ENCODE measurements around the gene RINL.
"Not testable (repeated sequence)": the region's sequence is repeated elsewhere in the genome, so short reads cannot be mapped to it uniquely, and the experiment has no call there.

Gene RINL

GRCh38 chr19:38831142-38831605, 46.9 kb downstream of the RINL start:
- peak; percentile 20 for DNase-seq

GRCh38 chr19:38830039-38830733, 47.9 kb downstream of the RINL start:
- no peak for DNase-seq

- not testable (repeated sequence) for DNase-seq
Measured at GRCh38 chr19:38829203-38829602, 48.9 kb downstream of the RINL start.

DNA sequence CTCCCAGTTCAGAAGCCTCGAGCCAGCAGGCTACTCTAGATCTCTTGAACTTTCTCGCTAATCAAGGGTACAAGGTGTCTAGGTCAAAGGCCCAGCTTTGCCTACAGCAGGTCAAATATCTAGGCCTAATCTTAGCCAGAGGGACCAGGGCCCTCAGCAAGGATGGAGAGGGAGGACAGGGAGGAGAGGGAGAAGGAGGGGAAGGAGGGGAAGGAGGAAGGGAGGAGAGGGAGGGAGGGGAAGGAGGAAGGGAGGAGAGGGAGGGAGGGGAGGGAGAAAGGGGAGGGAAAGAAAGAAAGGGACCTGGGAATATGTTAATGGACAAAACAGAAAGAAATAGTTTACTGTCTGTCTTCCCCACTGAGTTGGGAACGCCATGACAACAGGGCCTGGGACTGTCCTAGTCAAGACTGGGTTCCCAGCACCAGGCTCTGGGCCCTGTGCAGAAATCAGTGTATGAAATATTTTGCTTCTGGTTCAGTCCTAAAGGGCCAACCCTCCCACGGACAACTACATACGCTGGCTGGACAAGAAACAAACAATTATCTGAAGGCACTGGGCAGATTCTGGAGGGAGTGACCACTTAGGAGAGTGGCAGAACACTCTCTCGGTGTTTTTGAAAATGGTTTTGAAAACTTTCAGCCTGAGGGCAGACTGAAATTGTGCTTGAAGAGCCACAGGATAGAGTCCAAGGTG, 51.1 kb downstream of the RINL start:
- DNase-seq, result no peak

DNA sequence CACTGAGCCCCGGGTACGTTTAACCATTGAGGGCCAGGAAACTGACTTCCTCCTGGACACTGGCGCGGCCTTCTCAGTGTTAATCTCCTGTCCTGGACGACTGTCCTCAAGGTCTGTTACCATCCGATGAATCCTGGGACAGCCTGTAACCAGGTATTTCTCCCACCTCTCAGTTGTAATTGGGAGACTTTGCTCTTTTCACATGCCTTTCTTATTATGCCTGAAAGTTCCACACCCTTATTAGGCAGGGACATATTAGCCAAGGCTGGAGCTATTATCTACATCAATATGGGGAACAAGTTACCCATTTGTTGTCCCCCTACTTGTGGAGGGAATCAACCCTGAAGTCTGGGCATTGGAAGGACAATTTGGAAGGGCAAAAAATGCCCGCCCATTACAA, 52.1 kb downstream of the RINL start:
- DNase-seq, result not testable (repeated sequence)

GRCh38 chr19:38821230-38821825, 56.7 kb downstream of the RINL start:
- DNase-seq, result not testable (repeated sequence)

GRCh38 chr19:38819231-38819920, 58.7 kb downstream of the RINL start:
- no peak for DNase-seq
